T-helper 1 cell treated with Interleukin-12 subunit alpha and Interleukin-12 subunit beta and Interleukin-4 antibody, amounts not matched to agents 30 μg/mL and 1 μg/mL, for 36 hours (primary cell): ENCODE data around the gene INPP4A.

ENCODE experiments used
- H3K27ac Mint-ChIP-seq: one replicate; pipeline ENCODE4 v1.8.0; 2021; ENCODE audit warnings: mild to moderate bottlenecking, mixed read lengths
- H3K27me3 Mint-ChIP-seq: one replicate; pipeline ENCODE4 v1.8.0; 2021; ENCODE audit warnings: low read depth, mixed read lengths
- H3K36me3 Mint-ChIP-seq: one replicate; pipeline ENCODE4 v1.8.0; 2021; ENCODE audit warnings: low read depth, mixed read lengths
- H3K4me1 Mint-ChIP-seq: one replicate; pipeline ENCODE4 v1.8.0; 2021; ENCODE audit warnings: low read depth, mixed read lengths
- H3K4me3 Mint-ChIP-seq: one replicate; pipeline ENCODE4 v1.8.0; 2021; ENCODE audit warnings: mild to moderate bottlenecking, moderate library complexity, mixed read lengths
- H3K9me3 Mint-ChIP-seq: one replicate; pipeline ENCODE4 v1.8.0; 2021; ENCODE audit warnings: mixed read lengths

The INPP4A gene

DNA sequence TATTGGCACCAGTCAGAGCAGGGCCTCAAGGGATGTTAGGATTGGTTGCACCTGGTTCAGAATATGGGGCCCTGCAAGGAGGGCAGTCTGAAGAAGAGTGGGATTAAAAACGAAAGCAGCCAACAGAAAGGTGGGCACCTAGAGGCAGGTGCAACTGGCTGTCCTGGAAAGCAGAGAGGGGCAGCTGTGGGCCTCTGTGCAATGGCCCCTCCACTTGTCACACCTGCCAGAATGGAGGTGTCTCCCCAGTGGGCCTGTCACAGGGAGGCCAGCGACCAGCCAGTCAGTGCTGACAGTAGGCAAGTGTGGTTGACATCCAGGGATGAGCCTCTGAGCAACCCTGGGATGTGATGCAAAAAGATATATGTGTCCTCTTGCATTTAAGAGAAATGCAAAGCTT is 37.7 kb downstream of the INPP4A start:
- Mint-ChIP-seq H3K4me1 (peaks cover 89% of the 10 kb centered on the region), H3K27ac (peak overlapping the region; percentile 50), H3K36me3 (peaks cover 22% of the 10 kb centered on the region), H3K27me3 (no peaks in the 10 kb centered on the region), H3K9me3 (no peaks in the 10 kb centered on the region), H3K4me3 (peak overlapping the region; percentile 12)

- Mint-ChIP-seq H3K27me3 (no peaks in the 10 kb centered on the region), H3K4me1 (peaks cover 89% of the 10 kb centered on the region), H3K9me3 (no peaks in the 10 kb centered on the region), H3K27ac (peak overlapping the region; percentile 67), H3K4me3 (peak overlapping the region; percentile 63), H3K36me3 (peaks cover 21% of the 10 kb centered on the region)
These were observed 38.7 kb downstream of the INPP4A start for GRCh38 chr2:98483257-98483861.

- Mint-ChIP-seq H3K27ac (peak overlapping the region; percentile 67), H3K27me3 (no peaks in the 10 kb centered on the region), H3K4me1 (peaks cover 89% of the 10 kb centered on the region), H3K36me3 (peaks cover 25% of the 10 kb centered on the region), H3K4me3 (peak overlapping the region; percentile 63), H3K9me3 (no peaks in the 10 kb centered on the region)
These were observed 39.5 kb downstream of the INPP4A start for GRCh38 chr2:98484121-98484557.

DNA sequence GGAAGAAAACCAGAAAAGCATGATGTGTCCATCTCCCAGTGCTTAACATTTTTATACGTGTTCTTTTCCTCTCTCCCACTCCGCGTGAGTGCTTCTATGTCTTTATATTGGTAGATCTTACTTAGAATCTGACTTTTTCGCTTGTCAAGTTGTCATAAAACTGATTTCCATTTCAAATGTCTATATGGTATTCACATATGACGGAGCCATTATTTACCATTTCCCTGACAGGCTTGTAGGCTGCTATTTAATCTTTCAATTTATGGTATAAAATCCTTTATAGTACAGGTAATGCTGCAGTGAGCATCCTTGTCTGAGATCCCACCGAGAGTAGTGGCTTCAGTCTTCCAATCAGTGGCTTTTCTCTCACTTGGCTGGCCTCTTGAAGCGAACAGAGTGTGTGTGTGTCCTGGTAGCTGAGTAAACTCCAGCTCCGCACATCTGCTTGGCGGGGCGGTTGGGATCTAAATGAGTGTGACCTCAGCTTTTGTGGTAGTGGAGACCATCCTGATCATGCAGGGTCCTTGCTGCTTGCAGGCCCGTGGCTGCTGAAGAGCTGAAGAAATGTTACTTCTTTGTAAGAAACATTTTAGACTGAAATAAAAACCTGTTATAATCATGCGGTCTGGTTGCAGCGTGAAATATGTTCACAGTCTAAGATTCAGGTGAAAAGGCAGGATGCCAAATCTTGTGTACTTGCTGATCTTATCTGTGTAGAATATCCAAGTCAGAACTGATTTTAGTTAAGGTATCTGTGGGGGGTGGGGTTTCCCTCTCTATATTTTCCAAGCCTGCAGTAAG is 40.2 kb downstream of the INPP4A start:
- Mint-ChIP-seq H3K4me1 (peaks cover 88% of the 10 kb centered on the region), H3K4me3 (peak overlapping the region; percentile 63), H3K27me3 (no peaks in the 10 kb centered on the region), H3K9me3 (no peaks in the 10 kb centered on the region), H3K36me3 (peaks cover 25% of the 10 kb centered on the region), H3K27ac (peak overlapping the region; percentile 67)

GRCh38 chr2:98485453-98485755 is 40.7 kb downstream of the INPP4A start:
- peak overlapping the region; percentile 63 for H3K4me3 Mint-ChIP-seq
- H3K36me3 Mint-ChIP-seq = peaks cover 25% of the 10 kb centered on the region
- peak overlapping the region; percentile 27 for H3K27ac Mint-ChIP-seq
- peaks cover 82% of the 10 kb centered on the region for H3K4me1 Mint-ChIP-seq
- no peaks in the 10 kb centered on the region for H3K27me3 Mint-ChIP-seq
- no peaks in the 10 kb centered on the region for H3K9me3 Mint-ChIP-seq

DNA sequence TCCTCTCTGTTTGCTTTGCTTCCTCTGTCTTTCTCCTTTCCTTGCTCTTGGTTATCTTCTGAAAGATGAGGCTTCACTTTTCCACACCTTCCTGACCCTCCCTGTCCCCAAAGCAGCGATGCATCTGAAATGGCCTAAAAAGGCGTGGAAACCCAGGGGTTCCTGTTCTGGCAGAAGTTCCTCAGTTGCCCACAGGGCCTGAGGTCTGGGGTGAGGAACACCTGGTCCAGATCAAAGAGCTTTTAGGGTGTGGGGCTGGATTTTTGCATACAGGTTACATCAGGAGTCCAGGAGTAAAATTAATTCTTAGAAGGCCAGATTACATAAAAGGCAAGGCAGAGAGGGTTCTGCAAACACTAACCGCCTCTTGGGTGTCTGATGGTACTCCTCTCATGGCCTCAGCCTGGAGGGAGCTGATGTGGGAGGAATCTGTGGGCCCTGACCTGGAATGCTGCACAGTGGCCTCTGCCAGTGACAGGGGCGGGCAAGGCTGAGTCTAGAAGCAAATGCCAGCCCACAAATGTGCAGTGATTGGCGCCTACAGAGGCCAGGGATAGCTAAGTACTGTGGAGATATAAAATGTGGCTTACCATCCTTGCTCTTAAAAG is 41.8 kb downstream of the INPP4A start:
- H3K27me3 Mint-ChIP-seq = no peaks in the 10 kb centered on the region
- peak overlapping the region; percentile 4 for H3K4me3 Mint-ChIP-seq
- H3K36me3 Mint-ChIP-seq = peaks cover 27% of the 10 kb centered on the region
- peak overlapping the region; percentile 49 for H3K27ac Mint-ChIP-seq
- peaks cover 71% of the 10 kb centered on the region for H3K4me1 Mint-ChIP-seq
- H3K9me3 Mint-ChIP-seq = no peaks in the 10 kb centered on the region

- no peaks in the 10 kb centered on the region for H3K27me3 Mint-ChIP-seq
- no peak overlapping the region for H3K27ac Mint-ChIP-seq
- H3K9me3 Mint-ChIP-seq = no peaks in the 10 kb centered on the region
- H3K4me1 Mint-ChIP-seq = peaks cover 72% of the 10 kb centered on the region
- peaks cover 31% of the 10 kb centered on the region for H3K36me3 Mint-ChIP-seq
- no peak overlapping the region for H3K4me3 Mint-ChIP-seq
These were observed 42.6 kb downstream of the INPP4A start for GRCh38 chr2:98487101-98487805.

- Mint-ChIP-seq H3K4me1 (peaks cover 72% of the 10 kb centered on the region), H3K27ac (no peak overlapping the region), H3K4me3 (peak overlapping the region; percentile 18), H3K27me3 (no peaks in the 10 kb centered on the region), H3K36me3 (peaks cover 35% of the 10 kb centered on the region), H3K9me3 (no peaks in the 10 kb centered on the region)
These were observed 43.1 kb downstream of the INPP4A start for GRCh38 chr2:98487806-98488189.

- H3K36me3 Mint-ChIP-seq = peaks cover 35% of the 10 kb centered on the region
- H3K9me3 Mint-ChIP-seq = no peaks in the 10 kb centered on the region
- H3K27ac Mint-ChIP-seq = no peak overlapping the region
- peak overlapping the region; percentile 18 for H3K4me3 Mint-ChIP-seq
- peaks cover 69% of the 10 kb centered on the region for H3K4me1 Mint-ChIP-seq
- H3K27me3 Mint-ChIP-seq = no peaks in the 10 kb centered on the region
These were observed 43.6 kb downstream of the INPP4A start for GRCh38 chr2:98488252-98488651.

DNA sequence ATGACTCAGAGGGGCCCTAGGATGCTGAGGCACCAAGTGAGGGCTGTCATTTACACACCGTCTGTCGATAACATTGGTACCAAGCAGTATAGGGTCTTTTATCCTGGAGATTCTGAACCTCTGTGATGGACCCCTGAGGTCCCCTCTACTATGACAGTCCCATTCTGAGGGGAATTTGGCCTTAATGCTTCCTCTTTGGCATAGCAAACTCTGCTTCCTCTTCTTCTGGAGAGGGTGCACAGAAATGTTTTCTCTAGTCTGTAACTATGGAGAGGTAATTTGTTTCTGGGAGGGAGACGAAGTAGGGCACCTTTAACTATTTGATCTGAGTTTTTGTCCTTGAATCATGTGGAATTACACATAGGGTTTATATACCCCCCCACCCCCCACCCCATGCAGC is 44.8 kb downstream of the INPP4A start:
- no peak overlapping the region for H3K4me3 Mint-ChIP-seq
- peaks cover 39% of the 10 kb centered on the region for H3K36me3 Mint-ChIP-seq
- peaks cover 6% of the 10 kb centered on the region for H3K9me3 Mint-ChIP-seq
- H3K4me1 Mint-ChIP-seq = peaks cover 57% of the 10 kb centered on the region
- no peaks in the 10 kb centered on the region for H3K27me3 Mint-ChIP-seq
- no peak overlapping the region for H3K27ac Mint-ChIP-seq

DNA sequence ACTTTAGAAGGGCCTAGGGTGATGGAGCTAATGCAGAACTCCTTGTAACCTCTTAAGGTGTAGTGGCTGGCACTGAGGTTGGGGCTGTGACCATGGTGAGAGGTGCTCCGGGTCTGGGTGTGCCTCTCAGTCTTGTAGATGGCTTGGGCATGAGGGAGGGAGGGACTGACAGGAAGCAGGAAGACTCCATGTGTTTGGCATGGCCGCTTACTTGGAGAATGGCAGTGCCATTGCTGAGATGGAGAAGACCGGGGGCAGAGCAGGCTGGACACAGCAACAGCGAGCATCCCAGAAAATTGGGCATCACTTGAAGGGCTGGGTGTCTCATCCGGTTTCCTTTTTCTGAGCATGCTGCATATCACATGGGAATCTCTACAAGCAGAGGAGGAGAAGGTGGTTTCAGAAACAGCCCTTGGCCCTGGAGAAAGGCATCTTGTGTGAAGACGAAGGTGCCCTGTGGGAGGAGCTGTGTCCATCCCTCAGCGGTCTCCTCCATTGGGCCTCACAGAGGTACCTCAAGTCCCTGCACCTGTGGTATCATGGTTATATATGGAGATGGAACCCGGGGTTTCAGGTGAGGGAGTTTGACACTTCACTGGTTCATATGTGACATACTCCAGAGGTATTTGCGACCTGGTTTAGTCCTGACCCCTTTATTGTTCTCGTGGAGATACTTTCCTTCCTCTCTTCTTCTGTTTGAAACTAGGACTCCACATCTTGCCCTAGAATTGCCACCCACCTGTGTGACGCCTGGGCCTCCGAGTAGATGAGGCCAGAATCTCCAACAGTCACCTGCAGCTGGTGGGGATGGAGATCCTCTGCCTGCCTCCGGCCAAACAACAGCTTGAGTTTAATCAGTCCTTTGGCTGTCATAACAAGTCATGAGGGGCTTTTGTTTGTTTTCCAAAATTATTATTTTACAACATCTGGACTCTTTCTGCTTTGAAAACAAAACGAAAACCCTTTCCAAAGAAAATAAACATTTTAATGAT is 45.6 kb downstream of the INPP4A start:
- H3K27me3 Mint-ChIP-seq = no peaks in the 10 kb centered on the region
- H3K4me1 Mint-ChIP-seq = peaks cover 49% of the 10 kb centered on the region
- peaks cover 47% of the 10 kb centered on the region for H3K36me3 Mint-ChIP-seq
- H3K9me3 Mint-ChIP-seq = peaks cover 11% of the 10 kb centered on the region
- no peak overlapping the region for H3K27ac Mint-ChIP-seq
- no peak overlapping the region for H3K4me3 Mint-ChIP-seq

- Mint-ChIP-seq H3K36me3 (peaks cover 59% of the 10 kb centered on the region), H3K4me3 (no peak overlapping the region), H3K9me3 (peaks cover 30% of the 10 kb centered on the region), H3K27ac (no peak overlapping the region), H3K27me3 (no peaks in the 10 kb centered on the region), H3K4me1 (peaks cover 39% of the 10 kb centered on the region)
These were observed 47.8 kb downstream of the INPP4A start for GRCh38 chr2:98492441-98492840.

DNA sequence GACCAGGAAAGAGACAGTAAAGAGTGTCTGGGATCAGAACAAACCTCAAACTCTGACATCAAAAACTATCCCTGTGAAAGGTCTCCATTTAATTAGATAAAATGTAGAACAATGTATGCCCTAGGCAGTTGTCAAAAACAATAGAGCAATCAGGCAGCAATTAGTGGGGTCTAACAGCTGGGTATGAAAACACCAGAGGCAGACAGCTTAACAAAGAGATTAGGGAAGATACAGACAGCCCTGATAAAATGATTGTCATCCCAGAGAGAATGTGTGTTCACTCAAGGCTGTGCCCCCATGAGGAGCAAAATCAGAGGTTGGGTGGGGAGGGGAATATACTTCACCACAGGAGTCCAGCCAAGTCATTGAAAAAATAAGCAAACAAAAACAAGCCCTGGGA is 50.0 kb downstream of the INPP4A start:
- Mint-ChIP-seq H3K27ac (peak overlapping the region; percentile 41), H3K4me1 (peaks cover 22% of the 10 kb centered on the region), H3K4me3 (no peak overlapping the region), H3K9me3 (peaks cover 34% of the 10 kb centered on the region), H3K36me3 (peaks cover 69% of the 10 kb centered on the region), H3K27me3 (no peaks in the 10 kb centered on the region)
